Esophagus muscularis mucosa (tissue), 4 donors: ENCODE measurements around the gene CAMKMT. TPM values are rescaled to one million over a fixed set of nuclear protein-coding genes. Genes with fewer than 3 reads are reported as not detected.

ENCODE experiments used
- DNase-seq: peaks from one replicate; pipeline ENCODE4 v3.0.0-alpha.2; 2017; ENCODE audit errors: extremely low spot score
- H3K27ac ChIP-seq, 4 donors: fragments of 200-600 bp; sonication (generic); replicated peaks in 1 of 4; 1 replicate in 3 of 4; 2 replicates in 1 of 4; pipeline ENCODE4 v1.5.1; 2016 to 2019; ENCODE audit warnings: mild to moderate bottlenecking in 1 of 4
- H3K27me3 ChIP-seq, 4 donors: fragments of 200-600 bp; sonication (generic); one replicate each; pipeline versions ENCODE4 v1.5.1 to v1.6.0; 2016 to 2019
- H3K36me3 ChIP-seq, 4 donors: fragments of 200-600 bp; sonication (generic); one replicate each; pipeline ENCODE4 v1.5.1; 2016 to 2019
- H3K4me1 ChIP-seq, 4 donors: fragments of 200-600 bp; sonication (generic); one replicate each; pipeline ENCODE4 v1.5.1; 2016 to 2019
- H3K4me3 ChIP-seq, 4 donors: fragments of 200-600 bp; sonication (generic); 1 replicate in 2 of 4; 2 replicates in 2 of 4; pipeline ENCODE4 v1.5.1; 2016 to 2019; ENCODE audit warnings: mild to moderate bottlenecking in 4 of 4, moderate library complexity in 1 of 4
- H3K9me3 ChIP-seq, 4 donors: fragments of 200-600 bp; sonication (generic); 1 replicate in 3 of 4; 2 replicates in 1 of 4; pipeline ENCODE4 v1.5.1; 2016 to 2019
- EP300 ChIP-seq: sonication (generic); formaldehyde crosslinking; IDR thresholded peaks from one replicate; pipeline ENCODE4 v1.6.1; 2017; ENCODE audit warnings: antibody characterized with exemption
- POLR2A ChIP-seq: fragments of 450-650 bp; IDR thresholded peaks from one replicate; pipeline ENCODE4 v1.6.1; 2017; ENCODE audit warnings: antibody characterized with exemption, moderate library complexity, mild to moderate bottlenecking, low read depth
- POLR2AphosphoS5 ChIP-seq, 2 donors: sonication (generic); formaldehyde crosslinking; IDR thresholded peaks; one replicate each; pipeline ENCODE4 v1.6.1; 2017; ENCODE audit warnings: antibody characterized with exemption in 2 of 2
- WGBS: methylation state at CpG from one replicate; pipeline ENCODE4 v1.1.5; 2018; 5-methylcytosine and 5-hydroxymethylcytosine counted together
- intact Hi-C: fragments of 100-400 bp; cut with DNase I; formaldehyde crosslinking; loops from one replicate; pipeline ENCODE4 v1.15.1; 2023
- total RNA-seq, 4 donors: library from RNA; depleted of rRNA; stranded (reverse); fragments of >200 nt; gene quantifications; one replicate each; pipeline versions ENCODE4 v1.1.0 to v1.2.1, GENCODE V29; 2016
- TF ChIP-seq, protein P1 (sequence below), 3 experiments: fragments of 200-600 bp in 2 of 3; fragments of 450-650 bp in 1 of 3; sonication (generic) in 2 of 3; IDR thresholded peaks; one replicate each; pipeline ENCODE4 v1.5.1; 2017 to 2019; ENCODE audit warnings: antibody characterized with exemption in 3 of 3, mild to moderate bottlenecking in 2 of 3, moderate library complexity in 1 of 3

Gene CAMKMT
- total RNA-seq, 4 donors from 2014 or later = 5.8 to 8.3 (median 6.9) TPM

DNA sequence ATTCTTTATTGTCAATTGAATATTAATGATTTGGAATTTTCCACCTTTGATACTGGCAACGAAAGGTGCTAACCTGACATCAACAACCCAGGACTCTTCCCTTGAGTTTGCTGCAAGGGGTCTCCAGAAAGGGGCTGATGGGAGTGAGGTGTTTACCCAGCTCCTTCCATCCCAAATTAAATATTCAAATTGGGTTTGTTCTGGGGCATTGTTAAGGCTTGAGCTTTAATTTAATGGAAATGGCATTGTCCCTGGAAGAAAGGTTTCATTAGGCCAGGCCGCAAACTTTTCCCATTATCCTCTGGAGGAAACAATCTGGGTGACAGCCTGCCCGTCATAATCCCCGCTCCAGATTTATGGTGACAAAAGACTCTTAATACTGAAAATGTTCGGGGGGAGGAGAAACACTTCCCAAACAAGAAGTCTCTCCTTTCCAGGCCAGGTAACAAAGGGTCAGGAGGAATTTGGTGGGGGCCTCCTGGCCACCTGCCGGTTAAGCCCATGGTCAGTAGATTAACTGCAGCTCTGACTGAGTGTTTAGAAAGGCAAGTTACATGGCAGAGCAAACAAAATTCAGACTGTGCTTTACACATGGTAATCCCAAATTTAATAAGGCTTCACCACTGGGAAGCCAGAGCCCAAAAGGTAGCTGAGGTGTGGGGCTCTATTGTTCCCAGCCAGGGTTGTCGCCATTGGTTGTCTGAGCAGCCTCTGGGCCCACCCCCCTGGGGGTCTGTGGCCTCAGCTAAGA is 428.4 kb downstream of the CAMKMT start:
- Histone ChIP-seq H3K9me3 (no peaks in the 10 kb centered on the region), H3K4me3 (no peak overlapping the region), H3K27me3 (peaks cover 0 to 21% (median 0%) of the 10 kb centered on the region in 4 donors), H3K36me3 (no peaks in the 10 kb centered on the region), H3K27ac (no peak overlapping the region), H3K4me1 (no peaks in the 10 kb centered on the region)
- DNase-seq = no peak
- intact Hi-C loops = no loop called here
- TF ChIP-seq POLR2AphosphoS5 (IDR thresholded peaks at IDR 0.05) = no peak
- TF ChIP-seq EP300 = no peak
- no peak for TF ChIP-seq POLR2A
- TF ChIP-seq, protein P1, sequence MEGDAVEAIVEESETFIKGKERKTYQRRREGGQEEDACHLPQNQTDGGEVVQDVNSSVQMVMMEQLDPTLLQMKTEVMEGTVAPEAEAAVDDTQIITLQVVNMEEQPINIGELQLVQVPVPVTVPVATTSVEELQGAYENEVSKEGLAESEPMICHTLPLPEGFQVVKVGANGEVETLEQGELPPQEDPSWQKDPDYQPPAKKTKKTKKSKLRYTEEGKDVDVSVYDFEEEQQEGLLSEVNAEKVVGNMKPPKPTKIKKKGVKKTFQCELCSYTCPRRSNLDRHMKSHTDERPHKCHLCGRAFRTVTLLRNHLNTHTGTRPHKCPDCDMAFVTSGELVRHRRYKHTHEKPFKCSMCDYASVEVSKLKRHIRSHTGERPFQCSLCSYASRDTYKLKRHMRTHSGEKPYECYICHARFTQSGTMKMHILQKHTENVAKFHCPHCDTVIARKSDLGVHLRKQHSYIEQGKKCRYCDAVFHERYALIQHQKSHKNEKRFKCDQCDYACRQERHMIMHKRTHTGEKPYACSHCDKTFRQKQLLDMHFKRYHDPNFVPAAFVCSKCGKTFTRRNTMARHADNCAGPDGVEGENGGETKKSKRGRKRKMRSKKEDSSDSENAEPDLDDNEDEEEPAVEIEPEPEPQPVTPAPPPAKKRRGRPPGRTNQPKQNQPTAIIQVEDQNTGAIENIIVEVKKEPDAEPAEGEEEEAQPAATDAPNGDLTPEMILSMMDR (IDR thresholded peaks at IDR 0.05) = no peak
- WGBS = 64% methylated on average over 7 of the region's 7 CpGs

DNA sequence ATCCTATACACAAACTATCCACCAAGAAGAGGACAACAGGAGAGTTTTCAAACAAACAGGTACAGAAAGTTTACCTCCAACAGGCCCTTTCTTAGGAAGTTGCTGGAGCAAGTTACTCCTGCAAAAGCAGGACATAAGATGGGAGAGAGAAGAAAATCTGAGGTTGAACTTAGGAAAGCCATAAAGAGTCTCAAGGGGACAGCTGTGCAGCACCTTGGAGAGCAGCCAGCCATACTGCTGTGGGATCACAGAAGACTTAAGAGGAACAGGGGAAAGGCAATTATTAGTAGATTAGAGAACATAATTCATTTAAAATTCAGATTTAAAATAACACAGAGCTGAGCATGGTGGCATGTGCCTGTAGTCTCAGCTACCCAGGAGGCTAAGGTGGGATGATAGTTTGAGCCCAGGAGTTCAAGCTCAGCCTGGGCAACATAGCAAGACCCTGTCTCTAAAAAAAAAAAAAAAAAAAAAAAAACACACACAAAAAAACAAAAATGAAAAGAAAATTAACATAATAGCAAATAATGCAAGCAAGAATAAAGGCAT is 431.6 kb downstream of the CAMKMT start:
- peaks cover 0 to 51% (median 0%) of the 10 kb centered on the region in 4 donors for H3K27me3 ChIP-seq
- H3K4me3 ChIP-seq = no peak overlapping the region
- TF ChIP-seq EP300 = no peak
- TF ChIP-seq POLR2A = no peak
- no peak for TF ChIP-seq POLR2AphosphoS5 (IDR thresholded peaks at IDR 0.05)
- TF ChIP-seq, protein P1 (IDR thresholded peaks at IDR 0.05) = no peak
- no peaks in the 10 kb centered on the region for H3K4me1 ChIP-seq
- no peak for DNase-seq
- intact Hi-C loops = no loop called here
- H3K36me3 ChIP-seq = no peaks in the 10 kb centered on the region
- no peak overlapping the region for H3K27ac ChIP-seq
- H3K9me3 ChIP-seq = no peaks in the 10 kb centered on the region

DNA sequence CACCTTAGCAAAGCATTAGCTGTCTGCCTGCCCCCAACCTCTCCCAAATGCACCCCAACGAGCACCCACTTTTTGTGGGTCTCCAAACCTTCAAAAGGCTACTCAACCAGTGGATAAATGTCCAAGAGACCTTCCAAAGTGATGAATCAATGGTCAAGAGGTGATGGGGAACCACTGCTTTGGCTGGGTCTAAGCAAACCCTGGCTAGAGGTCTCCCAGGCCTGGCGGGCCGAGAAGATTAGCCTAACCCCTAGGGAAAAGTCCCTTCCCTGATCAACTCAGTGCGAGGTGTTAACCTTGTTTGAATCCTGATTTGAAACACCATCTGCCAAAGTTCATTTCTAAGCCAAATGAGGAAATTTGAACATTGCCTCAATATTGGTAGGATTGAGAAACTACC is 435.0 kb downstream of the CAMKMT start:
- WGBS = 60% methylated on average over 4 of the region's 4 CpGs
- Histone ChIP-seq H3K27ac (no peak overlapping the region), H3K9me3 (no peaks in the 10 kb centered on the region), H3K4me3 (no peak overlapping the region), H3K4me1 (peaks cover 5 to 10% (median 10%) of the 10 kb centered on the region in 4 donors), H3K27me3 (peaks cover 0 to 67% (median 21%) of the 10 kb centered on the region in 4 donors), H3K36me3 (no peaks in the 10 kb centered on the region)
- DNase-seq = no peak
- no peak for TF ChIP-seq POLR2AphosphoS5 (IDR thresholded peaks at IDR 0.05)
- TF ChIP-seq, protein P1 (IDR thresholded peaks at IDR 0.05) = no peak
- no peak for TF ChIP-seq POLR2A
- TF ChIP-seq EP300 = no peak
- intact Hi-C loops = no loop called here

DNA sequence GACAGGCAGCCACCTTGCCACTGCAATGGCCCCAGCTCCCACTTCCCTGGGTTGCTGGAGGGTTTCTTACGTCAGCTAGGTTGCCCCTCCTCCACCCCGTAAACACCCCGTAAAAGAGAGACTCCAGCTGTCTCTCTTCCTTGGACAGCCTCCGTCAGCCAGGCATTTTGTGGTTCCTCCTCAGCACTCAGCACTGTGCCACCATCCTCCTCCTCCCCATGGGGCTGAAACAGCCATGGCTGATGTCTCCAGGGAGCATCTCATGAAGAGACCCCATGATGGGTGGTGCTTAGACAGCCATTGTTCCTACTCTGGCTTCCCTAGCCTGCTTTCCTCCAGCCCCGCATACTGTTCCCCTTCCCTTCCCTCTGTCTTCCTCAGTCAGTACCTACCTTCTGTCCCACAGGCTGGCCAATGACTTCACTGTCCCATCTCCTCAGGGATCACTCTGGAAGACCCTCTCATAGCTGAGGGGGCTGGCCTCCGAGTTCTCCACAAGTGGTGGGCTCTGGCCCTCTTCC is 436.5 kb downstream of the CAMKMT start:
- DNase-seq = no peak
- no peaks in the 10 kb centered on the region for H3K36me3 ChIP-seq
- peaks cover 0 to 81% (median 31%) of the 10 kb centered on the region in 4 donors for H3K27me3 ChIP-seq
- TF ChIP-seq POLR2AphosphoS5 (IDR thresholded peaks at IDR 0.05) (no peak), POLR2A (no peak), EP300 (no peak)
- TF ChIP-seq, protein P1 (IDR thresholded peaks at IDR 0.05) = no peak
- H3K27ac ChIP-seq = no peak overlapping the region
- 64% methylated on average over 6 of the region's 6 CpGs for WGBS
- no peak overlapping the region for H3K4me3 ChIP-seq
- H3K4me1 ChIP-seq = peaks cover 15 to 24% (median 22%) of the 10 kb centered on the region in 4 donors
- H3K9me3 ChIP-seq = no peaks in the 10 kb centered on the region
- intact Hi-C loops = no loop called here
